CD4-positive, CD25-positive, alpha-beta regulatory T cell (primary cell): Measurements from ENCODE around the gene TEP1. TPM values are rescaled to one million over a fixed set of nuclear protein-coding genes. Genes with fewer than 3 reads are reported as not detected.

Experiments used
- polyA plus RNA-seq, 4 donors: library from polyadenylated mRNA; unstranded; fragments of 300-500 nt; fragmentation: Illumina TruSeq; gene quantifications; one replicate each; pipeline ENCODE4 v1.2.3, GENCODE V29; 2021
- total RNA-seq: library from RNA; stranded (reverse); gene quantifications from one replicate; pipeline ENCODE4 v1.2.3, GENCODE V29; 2022

Gene TEP1
- total and polyA plus RNA-seq, 5 donors from 2014 or later: 2.8 to 63.8 (median 5.6) TPM

Other genes with a start within 250 kb of the TEP1 start
- gene OR11G2, start 222.6 kb downstream of the TEP1 start, total RNA-seq: not detected
- gene OR11G2, start 222.6 kb downstream of the TEP1 start, polyA plus RNA-seq: not detected
- not detected for gene OR11H6, start 189.8 kb downstream of the TEP1 start, total RNA-seq
- not detected for gene OR11H6, start 189.8 kb downstream of the TEP1 start, polyA plus RNA-seq
- gene OR11H7, start 184.5 kb downstream of the TEP1 start, total RNA-seq: not detected
- not detected for gene OR11H7, start 184.5 kb downstream of the TEP1 start, polyA plus RNA-seq
- not detected for gene OR11H4, start 174.2 kb downstream of the TEP1 start, total RNA-seq
- not detected for gene OR11H4, start 174.2 kb downstream of the TEP1 start, polyA plus RNA-seq
- 18.9 TPM for gene TTC5, start 107.5 kb downstream of the TEP1 start, total RNA-seq
- gene TTC5, start 107.5 kb downstream of the TEP1 start, polyA plus RNA-seq: 10 to 100 TPM; 17.0 to 24.1 (median 19.0) TPM
- gene CCNB1IP1, start 80.2 kb downstream of the TEP1 start, total RNA-seq: 21.2 TPM
- gene CCNB1IP1, start 80.2 kb downstream of the TEP1 start, polyA plus RNA-seq: 10 to 100 TPM in 3 of 4 donors, 1 to 10 TPM in 1; 9.7 to 21.1 (median 14.4) TPM
- gene PARP2, start 69.9 kb downstream of the TEP1 start, total RNA-seq: 18.5 TPM
- 10 to 100 TPM in 1 of 4 donors, 1 to 10 TPM in 3; 5.2 to 10.3 (median 9.4) TPM for gene PARP2, start 69.9 kb downstream of the TEP1 start, polyA plus RNA-seq
- 0.72 TPM for gene KLHL33, start 22.7 kb upstream of the TEP1 start, total RNA-seq
- not detected for gene KLHL33, start 22.7 kb upstream of the TEP1 start, polyA plus RNA-seq
- 40.8 TPM for gene OSGEP, start 41.3 kb upstream of the TEP1 start, total RNA-seq
- gene OSGEP, start 41.3 kb upstream of the TEP1 start, polyA plus RNA-seq: 10 to 100 TPM; 27.3 to 34.2 (median 32.9) TPM
- 72.6 TPM for gene APEX1, start 41.7 kb upstream of the TEP1 start, total RNA-seq
- 100 to 1,000 TPM in 2 of 4 donors, 10 to 100 TPM in 2; 81.8 to 121 (median 101) TPM for gene APEX1, start 41.7 kb upstream of the TEP1 start, polyA plus RNA-seq
- gene PIP4P1, start 47.9 kb upstream of the TEP1 start, total RNA-seq: 65.6 TPM
- 10 to 100 TPM; 24.7 to 38.3 (median 30.4) TPM for gene PIP4P1, start 47.9 kb upstream of the TEP1 start, polyA plus RNA-seq
- 33.4 TPM for gene PNP, start 55.9 kb upstream of the TEP1 start, total RNA-seq
- 10 to 100 TPM; 28.8 to 42.5 (median 40.3) TPM for gene PNP, start 55.9 kb upstream of the TEP1 start, polyA plus RNA-seq
- gene RNASE10, start 92.0 kb upstream of the TEP1 start, total RNA-seq: not detected
- gene RNASE10, start 92.0 kb upstream of the TEP1 start, polyA plus RNA-seq: under 1 TPM in 1 of 4 donors, not detected in 3; 0.33 TPM
- not detected for gene RNASE9, start 147.5 kb upstream of the TEP1 start, total RNA-seq
- not detected for gene RNASE9, start 147.5 kb upstream of the TEP1 start, polyA plus RNA-seq
- gene RNASE11, start 174.5 kb upstream of the TEP1 start, total RNA-seq: not detected
- not detected for gene RNASE11, start 174.5 kb upstream of the TEP1 start, polyA plus RNA-seq
- not detected for gene RNASE12, start 177.9 kb upstream of the TEP1 start, total RNA-seq
- not detected for gene RNASE12, start 177.9 kb upstream of the TEP1 start, polyA plus RNA-seq
- not detected for gene OR6S1, start 228.2 kb upstream of the TEP1 start, total RNA-seq
- not detected for gene OR6S1, start 228.2 kb upstream of the TEP1 start, polyA plus RNA-seq